DND-41 (cell line): ENCODE measurements around the gene VAMP2.

Experiments
- EZH2 ChIP-seq: IDR thresholded peaks from 3 replicates; pipeline ENCODE4 v1.6.1; 2012; ENCODE audit warnings: borderline replicate concordance, low read depth, mild to moderate bottlenecking, moderate library complexity, low read length, inconsistent platforms; ENCODE audit not compliant: severe bottlenecking
- TF ChIP-seq, protein P1 (sequence below): IDR thresholded peaks from 2 replicates; pipeline ENCODE4 v1.5.1; 2012; ENCODE audit warnings: borderline replicate concordance, low read length, moderate library complexity, mild to moderate bottlenecking; ENCODE audit not compliant: poor library complexity, severe bottlenecking; ENCODE audit errors: extremely low read depth

- TF ChIP-seq, protein P1, sequence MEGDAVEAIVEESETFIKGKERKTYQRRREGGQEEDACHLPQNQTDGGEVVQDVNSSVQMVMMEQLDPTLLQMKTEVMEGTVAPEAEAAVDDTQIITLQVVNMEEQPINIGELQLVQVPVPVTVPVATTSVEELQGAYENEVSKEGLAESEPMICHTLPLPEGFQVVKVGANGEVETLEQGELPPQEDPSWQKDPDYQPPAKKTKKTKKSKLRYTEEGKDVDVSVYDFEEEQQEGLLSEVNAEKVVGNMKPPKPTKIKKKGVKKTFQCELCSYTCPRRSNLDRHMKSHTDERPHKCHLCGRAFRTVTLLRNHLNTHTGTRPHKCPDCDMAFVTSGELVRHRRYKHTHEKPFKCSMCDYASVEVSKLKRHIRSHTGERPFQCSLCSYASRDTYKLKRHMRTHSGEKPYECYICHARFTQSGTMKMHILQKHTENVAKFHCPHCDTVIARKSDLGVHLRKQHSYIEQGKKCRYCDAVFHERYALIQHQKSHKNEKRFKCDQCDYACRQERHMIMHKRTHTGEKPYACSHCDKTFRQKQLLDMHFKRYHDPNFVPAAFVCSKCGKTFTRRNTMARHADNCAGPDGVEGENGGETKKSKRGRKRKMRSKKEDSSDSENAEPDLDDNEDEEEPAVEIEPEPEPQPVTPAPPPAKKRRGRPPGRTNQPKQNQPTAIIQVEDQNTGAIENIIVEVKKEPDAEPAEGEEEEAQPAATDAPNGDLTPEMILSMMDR = no peak
- TF ChIP-seq EZH2 = no peak
Measured at GRCh38 chr17:8152112-8152775, 10.5 kb downstream of the VAMP2 start, which contains the start of gene PER1.
